ENCODE results near the gene MYO18B. TPM values are rescaled to one million over a fixed set of nuclear protein-coding genes. Genes with fewer than 3 reads are reported as not detected.

MYO18B gene
- total and polyA plus RNA-seq, 2 of the 4 experiments (the other 2 are of a cell fraction): under 0.01 TPM; not detected in 1

DNA sequence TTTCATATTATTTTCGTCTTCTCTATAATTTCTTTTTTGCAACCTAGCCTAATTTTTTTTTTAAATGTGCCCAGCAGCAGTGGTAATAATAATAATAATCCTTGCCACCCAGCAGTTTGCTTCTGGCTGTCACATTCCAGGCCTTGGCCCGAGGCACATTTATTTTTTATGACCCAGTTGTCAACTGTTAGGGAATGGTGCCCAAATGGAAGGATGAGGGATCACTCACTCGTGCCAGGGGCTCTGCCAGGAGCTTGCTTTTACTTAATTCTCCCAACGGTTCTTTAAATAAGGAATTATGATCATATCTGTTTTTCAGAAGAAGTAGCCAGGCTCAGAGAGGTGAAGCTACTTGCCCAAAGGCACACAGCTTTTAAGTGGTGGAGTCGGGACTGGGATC lies 49.6 kb downstream of the MYO18B start:
- H3K14ac ChIP-seq (replicated peaks; ENCODE audit: low read depth, low read length): no peak overlapping the region
- no peaks in the 10 kb centered on the region for H3K9me1 ChIP-seq (ENCODE audit: insufficient read depth, low read length)
- TF ChIP-seq MXI1 (IDR thresholded peaks at IDR 0.05; ENCODE audit: borderline replicate concordance, low read depth, low read length) (no peak), BHLHE40 (IDR thresholded peaks at IDR 0.05; ENCODE audit: low read depth, low read length) (no peak), FOS (IDR thresholded peaks at IDR 0.05; ENCODE audit: low read depth, low read length) (no peak), POLR2A (IDR thresholded peaks at IDR 0.05; ENCODE audit: low read depth, low read length) (no peak), ELK1 (IDR thresholded peaks at IDR 0.05; ENCODE audit: borderline replicate concordance, low read depth, low read length) (no peak), CEBPB (IDR thresholded peaks at IDR 0.05; ENCODE audit: low read depth, low read length) (no peak), RCOR1 (IDR thresholded peaks at IDR 0.05; ENCODE audit: insufficient replicate concordance, low read length) (no peak), RFX5 (IDR thresholded peaks at IDR 0.05; ENCODE audit: low read depth, low read length) (no peak), SMC3 (IDR thresholded peaks at IDR 0.05; ENCODE audit: low read depth, low read length) (no peak), MAFK (IDR thresholded peaks at IDR 0.05; ENCODE audit: low read depth, low read length) (no peak), CHD1 (IDR thresholded peaks at IDR 0.05; ENCODE audit: low read depth, low read length) (no peak), MAZ (IDR thresholded peaks at IDR 0.05; ENCODE audit: borderline replicate concordance, low read depth, low read length) (no peak), NFE2L2 (IDR thresholded peaks at IDR 0.05; ENCODE audit: low read depth, low read length) (no peak), RAD21 (IDR thresholded peaks at IDR 0.05; ENCODE audit: low read length) (no peak), CTCF (conservative IDR thresholded peaks at IDR 0.05; ENCODE audit: low read depth, low read length) (no peak)
- TF ChIP-seq, protein P1, sequence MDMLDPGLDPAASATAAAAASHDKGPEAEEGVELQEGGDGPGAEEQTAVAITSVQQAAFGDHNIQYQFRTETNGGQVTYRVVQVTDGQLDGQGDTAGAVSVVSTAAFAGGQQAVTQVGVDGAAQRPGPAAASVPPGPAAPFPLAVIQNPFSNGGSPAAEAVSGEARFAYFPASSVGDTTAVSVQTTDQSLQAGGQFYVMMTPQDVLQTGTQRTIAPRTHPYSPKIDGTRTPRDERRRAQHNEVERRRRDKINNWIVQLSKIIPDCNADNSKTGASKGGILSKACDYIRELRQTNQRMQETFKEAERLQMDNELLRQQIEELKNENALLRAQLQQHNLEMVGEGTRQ (IDR thresholded peaks at IDR 0.05; ENCODE audit: low read depth, low read length): no peak
- no peak overlapping the region for H2BK20ac ChIP-seq (ENCODE audit: low read depth, low read length)
- H2AFZ ChIP-seq (replicated peaks; ENCODE audit: low read length, poor library complexity): no peak overlapping the region
- no peak overlapping the region for H3K23ac ChIP-seq (ENCODE audit: low read depth, low read length)
- no peaks in the 10 kb centered on the region for H3K36me3 ChIP-seq (ENCODE audit: control insufficient read depth, insufficient read depth, low read length)
- in situ Hi-C loops (cut with MboI; ENCODE audit: low sequenced_read_pairs) (no loop called here), intact Hi-C loops (cut with micrococcal nuclease) (no loop called here), dilution Hi-C loops (cut with HindIII; ENCODE audit: low sequenced_read_pairs, unreplicated experiment) (no loop called here)
- H2AK9ac ChIP-seq (replicated peaks; ENCODE audit: low read depth, low read length, poor library complexity): no peak overlapping the region
- H2AK5ac ChIP-seq (ENCODE audit: low read depth, low read length): no peak overlapping the region
- no peak overlapping the region for H3K56ac ChIP-seq (ENCODE audit: extremely low read depth, insufficient read depth, low read length)
- H2BK5ac ChIP-seq (ENCODE audit: low read depth, low read length, poor library complexity, severe bottlenecking): no peak overlapping the region
- no peak overlapping the region for H2BK15ac ChIP-seq (ENCODE audit: low read depth, low read length)
- ATAC-seq (ENCODE audit: low read depth) (no peak), DNase-seq (no peak)
- H3K4ac ChIP-seq (ENCODE audit: low read depth, low read length): no peak overlapping the region
- no TSS peak for BruUV-seq (replicated peaks)
- no peak overlapping the region for H3K4me3 ChIP-seq (ENCODE audit: insufficient read depth, low read depth, low read length)
- H2BK120ac ChIP-seq (ENCODE audit: low read depth, low read length): no peak overlapping the region
- H3K79me1 ChIP-seq (ENCODE audit: low read depth in 1 of 2, low read length in 2 of 2): no peaks in the 10 kb centered on the region
- H3K27ac ChIP-seq (ENCODE audit: insufficient read depth, low read length): no peak overlapping the region
- POLR2A ChIA-PET (ENCODE audit: unreplicated experiment): interaction anchor here (0.6 kb wide), 1 partner anchor 46 kb away, joined by 3 read pairs; no protein-coding TSS in a partner anchor
- no peaks in the 10 kb centered on the region for H3K27me3 ChIP-seq (ENCODE audit: control insufficient read depth, insufficient read depth, low read length)
- H3K4me1 ChIP-seq (ENCODE audit: control insufficient read depth, insufficient read depth, low read length): no peaks in the 10 kb centered on the region
- H4K91ac ChIP-seq (ENCODE audit: insufficient read depth, low read depth, low read length): no peak overlapping the region
- H4K5ac ChIP-seq (ENCODE audit: low read depth, low read length): no peak overlapping the region
- no CpG with 5 or more reads among the region's 5 CpGs for WGBS, 2 experiments (ENCODE audit: extremely low coverage in 2 of 2, insufficient read length in 1 of 2)
- no peak overlapping the region for H4K8ac ChIP-seq (ENCODE audit: low read depth in 2 of 2, low read length in 2 of 2)
- no peaks in the 10 kb centered on the region for H4K20me1 ChIP-seq (ENCODE audit: insufficient read depth, low read length)
- no peak overlapping the region for H3K9ac ChIP-seq (ENCODE audit: low read depth, low read length)
- CTCF ChIA-PET: no interaction called here
- no peaks in the 10 kb centered on the region; the same call in 1 of the 2 replicates for H3K9me3 ChIP-seq (ENCODE audit: control insufficient read depth, insufficient read depth, low read length)
- no peak overlapping the region for H3K4me2 ChIP-seq (ENCODE audit: low read depth, low read length)
- H3K18ac ChIP-seq (ENCODE audit: low read depth, low read length): no peak overlapping the region
